Endodermal cell (in vitro differentiated cells): ENCODE results near the gene HS1BP3. TPM values are rescaled to one million over a fixed set of nuclear protein-coding genes. Genes with fewer than 3 reads are reported as not detected.

ENCODE experiments used
- DNase-seq: peaks from one replicate; pipeline ENCODE4 v3.0.0-alpha.2; 2017
- H3K27ac ChIP-seq: 2 replicates; pipeline ENCODE4 v1.5.1; 2013; ENCODE audit warnings: mild to moderate bottlenecking, low read depth, low read length, moderate library complexity
- H3K27me3 ChIP-seq: 2 replicates; pipeline ENCODE4 v1.6.1; 2013; ENCODE audit warnings: mild to moderate bottlenecking, low read length, moderate library complexity; ENCODE audit not compliant: insufficient read depth, control insufficient read depth, poor library complexity, severe bottlenecking
- H3K36me3 ChIP-seq: 2 replicates; pipeline ENCODE4 v1.7.0; 2013; ENCODE audit warnings: mild to moderate bottlenecking, low read length, moderate library complexity; ENCODE audit not compliant: control insufficient read depth, insufficient read depth
- H3K4me1 ChIP-seq: one replicate; pipeline ENCODE4 v1.7.0; 2013; ENCODE audit warnings: low read length; ENCODE audit not compliant: control insufficient read depth, insufficient read depth
- H3K4me3 ChIP-seq: 2 replicates; pipeline ENCODE4 v1.5.1; 2013; ENCODE audit warnings: mild to moderate bottlenecking, low read length, moderate library complexity
- H3K9ac ChIP-seq: 2 replicates; pipeline ENCODE4 v1.6.1; 2013; ENCODE audit warnings: mild to moderate bottlenecking, low read length, moderate library complexity; ENCODE audit not compliant: poor library complexity, severe bottlenecking; ENCODE audit errors: extremely low read depth
- H3K9me3 ChIP-seq: 2 replicates; pipeline ENCODE4 v1.6.1; 2013; ENCODE audit warnings: mild to moderate bottlenecking, low read length, moderate library complexity; ENCODE audit not compliant: control insufficient read depth
- H3K27ac Mint-ChIP-seq: 2 replicates; pipeline ENCODE4 v1.8.0; 2020; ENCODE audit warnings: mixed read lengths
- H3K27me3 Mint-ChIP-seq: 2 replicates; pipeline ENCODE4 v1.8.0; 2021; ENCODE audit warnings: mild to moderate bottlenecking, mixed read lengths; ENCODE audit not compliant: insufficient read depth
- H3K36me3 Mint-ChIP-seq: 2 replicates; pipeline ENCODE4 v1.8.0; 2020; ENCODE audit warnings: low read depth, mixed read lengths
- H3K4me1 Mint-ChIP-seq: 2 replicates; pipeline ENCODE4 v1.8.0; 2020; ENCODE audit warnings: mixed read lengths
- H3K4me3 Mint-ChIP-seq: 2 replicates; pipeline ENCODE4 v1.8.0; 2020; ENCODE audit warnings: mild to moderate bottlenecking, moderate library complexity, mixed read lengths
- H3K9me3 Mint-ChIP-seq: 2 replicates; pipeline ENCODE4 v1.8.0; 2020; ENCODE audit warnings: mild to moderate bottlenecking, mixed read lengths
- CTCF ChIP-seq: fragments of 200-600 bp; sonication (generic); conservative IDR thresholded peaks from 2 replicates; pipeline ENCODE4 v1.5.0; 2021; ENCODE audit warnings: antibody characterized with exemption, mild to moderate bottlenecking
- WGBS, 2 experiments: methylation state at CpG; one replicate each; pipeline versions ENCODE4 v1.1.5 to v1.1.7; 2013; ENCODE audit warnings: missing lambda C conversion rate in 2 of 2, mixed read lengths in 1 of 2; ENCODE audit not compliant: insufficient coverage in 1 of 2, insufficient read length in 1 of 2; 5-methylcytosine and 5-hydroxymethylcytosine counted together
- total RNA-seq, 2 donors: library from RNA; stranded (reverse); fragmentation: NEBNext Ultra II Directional in 1 of 2; extraction: Animal tissue kit (Norgen Biotek cat#: 25700) in 1 of 2; gene quantifications; 2 replicates in 1 of 2; 3 replicates in 1 of 2; pipeline ENCODE4 v1.2.1, GENCODE V29; 2021

The HS1BP3 gene
- total RNA-seq, 2 donors from 2014 or later: 23.0 to 26.2 TPM

- no peaks in the 10 kb centered on the region for H3K36me3 Mint-ChIP-seq
- Histone ChIP-seq H3K4me3 (no peak overlapping the region), H3K27me3 (no peaks in the 10 kb centered on the region), H3K9ac (no peak overlapping the region), H3K36me3 (no peaks in the 10 kb centered on the region), H3K27ac (no peak overlapping the region), H3K9me3 (no peaks in the 10 kb centered on the region), H3K4me1 (no peaks in the 10 kb centered on the region)
- H3K27ac Mint-ChIP-seq: no peak overlapping the region
- TF ChIP-seq CTCF: no peak
- WGBS, 2 experiments: 87 to 97% methylated on average over 5 to 7 of the region's 7 CpGs
- H3K4me3 Mint-ChIP-seq: no peak overlapping the region
- H3K4me1 Mint-ChIP-seq: peaks cover 16% of the 10 kb centered on the region
- no peaks in the 10 kb centered on the region for H3K27me3 Mint-ChIP-seq
- H3K9me3 Mint-ChIP-seq: no peaks in the 10 kb centered on the region
- DNase-seq: no peak
Measured at GRCh38 chr2:20571644-20572215, 79.2 kb downstream of the HS1BP3 start.

GRCh38 chr2:20571231-20571630, 79.7 kb downstream of the HS1BP3 start:
- H3K9me3 Mint-ChIP-seq: no peaks in the 10 kb centered on the region
- H3K27me3 Mint-ChIP-seq: no peaks in the 10 kb centered on the region
- H3K4me1 Mint-ChIP-seq: peaks cover 16% of the 10 kb centered on the region
- Histone ChIP-seq H3K4me1 (no peaks in the 10 kb centered on the region), H3K9ac (no peak overlapping the region), H3K27ac (no peak overlapping the region), H3K9me3 (no peaks in the 10 kb centered on the region), H3K27me3 (no peaks in the 10 kb centered on the region), H3K36me3 (no peaks in the 10 kb centered on the region), H3K4me3 (no peak overlapping the region)
- H3K27ac Mint-ChIP-seq: no peak overlapping the region
- no peak overlapping the region for H3K4me3 Mint-ChIP-seq
- no peak for DNase-seq
- 94 to 95% methylated on average over 7 to 10 of the region's 10 CpGs for WGBS, 2 experiments
- no peak for TF ChIP-seq CTCF
- H3K36me3 Mint-ChIP-seq: no peaks in the 10 kb centered on the region

GRCh38 chr2:20570249-20570648, 80.6 kb downstream of the HS1BP3 start:
- no peak overlapping the region for H3K27ac Mint-ChIP-seq
- H3K9me3 Mint-ChIP-seq: no peaks in the 10 kb centered on the region
- no peaks in the 10 kb centered on the region for H3K36me3 ChIP-seq
- no peak overlapping the region for H3K27ac ChIP-seq
- no peaks in the 10 kb centered on the region for H3K27me3 Mint-ChIP-seq
- H3K36me3 Mint-ChIP-seq: no peaks in the 10 kb centered on the region
- no peak overlapping the region for H3K9ac ChIP-seq
- H3K4me3 ChIP-seq: no peak overlapping the region
- H3K9me3 ChIP-seq: no peaks in the 10 kb centered on the region
- H3K4me1 ChIP-seq: no peaks in the 10 kb centered on the region
- peaks cover 16% of the 10 kb centered on the region for H3K4me1 Mint-ChIP-seq
- DNase-seq: no peak
- 93 to 95% methylated on average over 6 of the region's 6 CpGs for WGBS, 2 experiments
- no peak overlapping the region for H3K4me3 Mint-ChIP-seq
- TF ChIP-seq CTCF: no peak
- no peaks in the 10 kb centered on the region for H3K27me3 ChIP-seq
